ENCODE data around the gene OBSCN.

OBSCN gene

GRCh38 chr1:228164561-228165371 is 43.1 kb upstream of the OBSCN start:
- peaks cover 8% of the 10 kb centered on the region; the same call in 1 of the 2 replicates for H3K4me1 ChIP-seq
- no peaks in the 10 kb centered on the region for H3K27me3 ChIP-seq
- H3K36me3 ChIP-seq = no peaks in the 10 kb centered on the region
- H3K9me3 ChIP-seq = no peaks in the 10 kb centered on the region
- H3K4me3 ChIP-seq (ENCODE audit: low read depth, low read length) = peak overlapping the region; percentile 54
- no peak for DNase-seq
- TF ChIP-seq, protein P1, sequence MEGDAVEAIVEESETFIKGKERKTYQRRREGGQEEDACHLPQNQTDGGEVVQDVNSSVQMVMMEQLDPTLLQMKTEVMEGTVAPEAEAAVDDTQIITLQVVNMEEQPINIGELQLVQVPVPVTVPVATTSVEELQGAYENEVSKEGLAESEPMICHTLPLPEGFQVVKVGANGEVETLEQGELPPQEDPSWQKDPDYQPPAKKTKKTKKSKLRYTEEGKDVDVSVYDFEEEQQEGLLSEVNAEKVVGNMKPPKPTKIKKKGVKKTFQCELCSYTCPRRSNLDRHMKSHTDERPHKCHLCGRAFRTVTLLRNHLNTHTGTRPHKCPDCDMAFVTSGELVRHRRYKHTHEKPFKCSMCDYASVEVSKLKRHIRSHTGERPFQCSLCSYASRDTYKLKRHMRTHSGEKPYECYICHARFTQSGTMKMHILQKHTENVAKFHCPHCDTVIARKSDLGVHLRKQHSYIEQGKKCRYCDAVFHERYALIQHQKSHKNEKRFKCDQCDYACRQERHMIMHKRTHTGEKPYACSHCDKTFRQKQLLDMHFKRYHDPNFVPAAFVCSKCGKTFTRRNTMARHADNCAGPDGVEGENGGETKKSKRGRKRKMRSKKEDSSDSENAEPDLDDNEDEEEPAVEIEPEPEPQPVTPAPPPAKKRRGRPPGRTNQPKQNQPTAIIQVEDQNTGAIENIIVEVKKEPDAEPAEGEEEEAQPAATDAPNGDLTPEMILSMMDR (IDR thresholded peaks at IDR 0.05; ENCODE audit: low read depth, low read length) = no peak

- Histone ChIP-seq H3K36me3 (no peaks in the 10 kb centered on the region), H3K27me3 (no peaks in the 10 kb centered on the region), H3K4me1 (peaks cover 8% of the 10 kb centered on the region; the same call in 1 of the 2 replicates), H3K9me3 (no peaks in the 10 kb centered on the region), H3K4me3 (ENCODE audit: low read depth, low read length) (peak within 1 kb of the TSS; percentile 66)
- peak; percentile 99 for DNase-seq
- TF ChIP-seq, protein P1 (IDR thresholded peaks at IDR 0.05; ENCODE audit: low read depth, low read length) = peak; percentile 72
Observed at GRCh38 chr1:228165372-228166169, 42.3 kb upstream of the OBSCN start, which contains the start of gene IBA57. Gene IBA57 (plus strand): TSS chr1:228165804. CDS start chr1:228165817, 13 bp downstream.

DNA sequence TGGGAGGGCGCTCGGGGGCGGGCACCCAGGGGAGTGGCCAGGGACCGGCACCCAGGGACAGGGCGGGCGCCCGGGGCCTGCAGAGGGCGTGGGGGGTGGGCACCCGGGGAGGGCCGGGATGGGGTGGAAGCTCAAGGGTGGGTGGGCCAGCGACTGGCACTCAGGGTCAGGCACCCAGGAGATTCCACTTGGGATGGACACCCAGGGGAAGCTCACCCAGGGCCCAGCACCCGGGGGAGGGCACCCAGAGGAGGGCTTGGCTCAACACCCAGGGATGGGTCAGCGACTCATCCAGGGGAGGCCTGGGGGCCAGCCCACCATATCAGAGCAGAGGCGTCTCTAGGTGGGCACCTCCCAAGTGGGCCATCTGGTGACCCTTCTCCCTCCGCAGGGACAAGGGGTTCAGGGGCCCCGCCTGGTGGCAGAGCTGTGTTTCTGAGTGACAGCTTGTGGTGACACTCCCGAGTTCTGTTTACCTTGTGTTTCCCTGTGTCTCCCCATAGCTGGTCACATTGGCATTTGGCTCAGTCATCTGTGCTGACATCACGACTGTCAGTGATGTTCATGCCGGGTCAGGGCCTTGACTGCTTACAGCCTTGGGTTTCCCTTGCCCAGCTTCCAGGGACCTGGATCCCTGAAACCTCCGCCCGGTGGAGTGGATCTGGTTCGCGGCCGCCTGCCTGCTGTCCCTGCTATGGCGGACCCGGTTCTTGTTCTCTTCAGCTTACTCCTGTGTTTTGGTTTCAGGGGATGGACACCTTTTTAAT is 41.5 kb upstream of the OBSCN start:
- H3K36me3 ChIP-seq = no peaks in the 10 kb centered on the region
- peak; percentile 58 for DNase-seq
- H3K4me1 ChIP-seq = peaks cover 8% of the 10 kb centered on the region; the same call in 1 of the 2 replicates
- no peaks in the 10 kb centered on the region for H3K9me3 ChIP-seq
- TF ChIP-seq, protein P1 (IDR thresholded peaks at IDR 0.05; ENCODE audit: low read depth, low read length) = peak; percentile 50
- H3K27me3 ChIP-seq = no peaks in the 10 kb centered on the region
- H3K4me3 ChIP-seq (ENCODE audit: low read depth, low read length) = peak overlapping the region; percentile 66

DNA sequence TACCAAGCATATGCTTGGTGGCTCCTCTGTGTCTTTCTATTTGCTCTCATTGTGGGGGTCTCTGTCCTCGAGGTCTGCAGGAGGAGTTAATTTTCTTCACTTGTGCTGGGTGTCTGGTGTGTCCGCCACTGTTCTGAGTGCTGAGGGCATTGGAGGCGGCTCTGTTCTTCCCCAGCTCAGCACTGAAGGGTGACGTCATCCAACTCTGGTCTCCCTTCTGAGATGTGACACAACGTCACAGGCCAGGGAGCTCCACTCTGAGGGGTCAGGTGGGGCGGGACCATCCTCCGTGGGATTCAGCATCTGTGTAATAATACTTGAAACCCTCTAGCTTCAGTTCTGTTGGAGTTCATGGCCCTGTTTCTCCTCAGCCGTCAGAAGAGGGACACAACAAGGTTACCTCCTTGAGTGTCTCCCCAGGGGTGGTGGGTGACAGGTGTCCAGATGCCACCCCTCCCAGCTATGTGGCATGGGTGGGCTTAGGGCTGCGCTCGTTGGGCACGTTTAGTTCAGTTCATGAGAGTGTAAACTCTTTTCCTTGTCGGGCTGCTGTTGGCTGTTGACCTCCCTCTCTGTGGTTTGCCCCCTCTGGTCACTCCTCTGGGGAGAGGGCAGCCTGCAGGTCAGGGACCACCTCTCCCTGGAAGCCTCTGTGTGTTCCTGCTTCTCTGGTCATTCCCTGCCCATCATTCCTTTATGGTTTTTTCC is 39.1 kb upstream of the OBSCN start:
- TF ChIP-seq, protein P1 (IDR thresholded peaks at IDR 0.05; ENCODE audit: low read depth, low read length) = no peak
- DNase-seq = no peak
- H3K4me1 ChIP-seq = no peaks in the 10 kb centered on the region
- H3K9me3 ChIP-seq = no peaks in the 10 kb centered on the region
- H3K36me3 ChIP-seq = no peaks in the 10 kb centered on the region
- no peaks in the 10 kb centered on the region for H3K27me3 ChIP-seq
- H3K4me3 ChIP-seq (ENCODE audit: low read depth, low read length) = no peak overlapping the region

GRCh38 chr1:228169345-228169744 is 38.5 kb upstream of the OBSCN start:
- H3K27me3 ChIP-seq = no peaks in the 10 kb centered on the region
- H3K4me3 ChIP-seq (ENCODE audit: low read depth, low read length) = no peak overlapping the region
- H3K4me1 ChIP-seq = no peaks in the 10 kb centered on the region
- TF ChIP-seq, protein P1 (IDR thresholded peaks at IDR 0.05; ENCODE audit: low read depth, low read length) = no peak
- H3K9me3 ChIP-seq = no peaks in the 10 kb centered on the region
- no peak for DNase-seq
- no peaks in the 10 kb centered on the region for H3K36me3 ChIP-seq
